ENCODE results near the gene C2CD3. TPM values are rescaled to one million over a fixed set of nuclear protein-coding genes. Genes with fewer than 3 reads are reported as not detected.

Gene C2CD3
- total RNA-seq, 1 experiment from 2014 or later, result 22.0 TPM

GRCh38 chr11:74196781-74197486 lies 26.1 kb upstream of the C2CD3 start:
- no peak for TF ChIP-seq CTCF (conservative IDR thresholded peaks at IDR 0.05)
- no peaks in the 10 kb centered on the region for H3K27me3 Mint-ChIP-seq (ENCODE audit: low read depth)
- no peaks in the 10 kb centered on the region for H3K4me1 Mint-ChIP-seq
- H3K9ac ChIP-seq (ENCODE audit: extremely low read depth, insufficient read length, low read length), result no peak overlapping the region
- H3T11ph ChIP-seq (ENCODE audit: low read length), result no peak overlapping the region
- no peak overlapping the region for H4K8ac ChIP-seq (replicated peaks; ENCODE audit: insufficient read length, low read depth, low read length)
- no peak overlapping the region for H3K4me3 Mint-ChIP-seq
- WGBS (ENCODE audit: extremely low coverage, insufficient read length, low lambda C conversion rate), result no CpG with 5 or more reads among the region's 2 CpGs
- H3K14ac ChIP-seq (ENCODE audit: insufficient read depth, low read length), result no peak overlapping the region
- H4K20me1 ChIP-seq (ENCODE audit: control insufficient read depth, insufficient read depth, insufficient read length), result no peaks in the 10 kb centered on the region
- no peaks in the 10 kb centered on the region for H3K23me2 ChIP-seq (ENCODE audit: insufficient read length, low read depth, low read length, poor library complexity, severe bottlenecking)
- H2BK20ac ChIP-seq (ENCODE audit: low read depth, low read length, poor library complexity, severe bottlenecking), result no peak overlapping the region
- no peak overlapping the region for H3K27ac ChIP-seq (ENCODE audit: insufficient read length, low read depth, low read length)
- H3K36me3 Mint-ChIP-seq (ENCODE audit: insufficient read depth in 1 of 3, low read depth in 3 of 3), result peaks cover 8 to 14% (median 10%) of the 10 kb centered on the region in 3 experiments; a peak in 6 of 7 replicates
- H2BK5ac ChIP-seq (ENCODE audit: insufficient read length, low read length), result no peak overlapping the region
- no peak overlapping the region for H2BK120ac ChIP-seq (ENCODE audit: low read depth, low read length, poor library complexity, severe bottlenecking)
- no peak overlapping the region for H3K27ac Mint-ChIP-seq
- no peak overlapping the region for H3K4ac ChIP-seq (ENCODE audit: low read depth, low read length)
- H2AFZ ChIP-seq (ENCODE audit: low read length), result no peak overlapping the region
- H3K4me2 ChIP-seq (ENCODE audit: insufficient read depth, insufficient read length, low read length), result no peak overlapping the region
- no peak overlapping the region for H3K18ac ChIP-seq (ENCODE audit: insufficient read length, low read depth, low read length)
- no peaks in the 10 kb centered on the region for H3K27me3 ChIP-seq (ENCODE audit: insufficient read depth, low read length)
- no peak overlapping the region for H3K23ac ChIP-seq (ENCODE audit: insufficient read length, low read depth, low read length)
- no peaks in the 10 kb centered on the region for H3K79me1 ChIP-seq (ENCODE audit: insufficient read depth, low read depth, low read length, poor library complexity, severe bottlenecking)
- no peak overlapping the region for H2BK15ac ChIP-seq (ENCODE audit: low read depth, low read length)
- H4K5ac ChIP-seq (ENCODE audit: insufficient read length, low read depth, low read length), result no peak overlapping the region
- H3K9me3 ChIP-seq (ENCODE audit: control insufficient read depth, low read depth, low read length), result no peaks in the 10 kb centered on the region
- H4K91ac ChIP-seq (ENCODE audit: insufficient read length, low read depth, low read length), result no peak overlapping the region
- H3K56ac ChIP-seq (ENCODE audit: insufficient read length, low read depth, low read length), result no peak overlapping the region
- DNase-seq, result no peak
- no peaks in the 10 kb centered on the region for H3K4me1 ChIP-seq (ENCODE audit: insufficient read depth, low read length)
- H3K79me2 ChIP-seq (ENCODE audit: insufficient read depth, low read length), result peaks cover 1% of the 10 kb centered on the region; the same call in 1 of the 2 replicates
- no peak overlapping the region for H2AK5ac ChIP-seq (ENCODE audit: insufficient read length, low read length)
- H3K9me3 Mint-ChIP-seq, result peaks cover 3 to 8% of the 10 kb centered on the region in 2 experiments; a peak in 4 of 5 replicates
- H2BK12ac ChIP-seq (ENCODE audit: insufficient read length, low read depth, low read length), result no peak overlapping the region

Data from H9 (cell line).